Lower leg skin (tissue), 4 donors: Measurements from ENCODE around the gene COL18A1. TPM values are rescaled to one million over a fixed set of nuclear protein-coding genes. Genes with fewer than 3 reads are reported as not detected.

Experiments
- DNase-seq, 2 donors: peaks; one replicate each; pipeline ENCODE4 v3.0.0-alpha.2; 2019; ENCODE audit warnings: low spot score in 2 of 2
- H3K4me3 ChIP-seq: fragments of 200-600 bp; sonication (generic); 2 replicates; pipeline ENCODE4 v1.5.1; 2017; ENCODE audit warnings: mild to moderate bottlenecking, low read depth; ENCODE audit not compliant: poor library complexity, severe bottlenecking
- CTCF ChIP-seq, 3 donors: fragments of 450-650 bp; IDR thresholded peaks; one replicate each; pipeline ENCODE4 v1.5.1; 2016; ENCODE audit warnings: antibody characterized with exemption in 3 of 3, mild to moderate bottlenecking in 3 of 3, moderate library complexity in 2 of 3
- POLR2A ChIP-seq, 2 donors: fragments of 450-650 bp; IDR thresholded peaks; one replicate each; pipeline ENCODE4 v1.6.1; 2016 to 2017; ENCODE audit warnings: antibody characterized with exemption in 2 of 2, mild to moderate bottlenecking in 1 of 2, moderate library complexity in 1 of 2
- WGBS, 2 donors: methylation state at CpG; one replicate each; pipeline ENCODE4 v1.1.5; 2018; 5-methylcytosine and 5-hydroxymethylcytosine counted together
- intact Hi-C: fragments of 100-400 bp; cut with DNase I; formaldehyde crosslinking; loops from one replicate; pipeline ENCODE4 v1.15.0; 2023; ENCODE audit warnings: low total_unique reads
- total RNA-seq, 4 donors: library from RNA; depleted of rRNA; stranded (reverse); fragments of >200 nt; gene quantifications; one replicate each; pipeline ENCODE4 v1.1.0, GENCODE V29; 2016

COL18A1 gene
- total RNA-seq, 4 donors from 2014 or later: 63.3 to 126 (median 85.9) TPM

- WGBS, 2 donors: 91% methylated on average over 27 to 30 of the region's 33 CpGs
- TF ChIP-seq CTCF (IDR thresholded peaks at IDR 0.05) (no peak), POLR2A (IDR thresholded peaks at IDR 0.05) (no peak)
- DNase-seq: no peak
- H3K4me3 ChIP-seq: no peak overlapping the region
- intact Hi-C loops: no loop called here
Observed at GRCh38 chr21:45481977-45482898, 77.3 kb downstream of the COL18A1 start.

- no peak for DNase-seq
- intact Hi-C loops: no loop called here
- 74 to 88% methylated on average over 30 to 40 of the region's 40 CpGs for WGBS, 2 donors
- no peak overlapping the region for H3K4me3 ChIP-seq
- no peak for TF ChIP-seq CTCF (IDR thresholded peaks at IDR 0.05)
- TF ChIP-seq POLR2A (IDR thresholded peaks at IDR 0.05): no peak
Observed at GRCh38 chr21:45482899-45483821, 78.2 kb downstream of the COL18A1 start.

- no peak for DNase-seq
- no peak overlapping the region for H3K4me3 ChIP-seq
- intact Hi-C loops: no loop called here
- TF ChIP-seq CTCF (IDR thresholded peaks at IDR 0.05) (no peak), POLR2A (IDR thresholded peaks at IDR 0.05) (no peak)
- 95% methylated on average over 6 of the region's 6 CpGs for WGBS, 2 donors
Observed at GRCh38 chr21:45484318-45484717, 79.4 kb downstream of the COL18A1 start.

GRCh38 chr21:45485686-45486442 lies 80.9 kb downstream of the COL18A1 start:
- intact Hi-C loops: no loop called here
- no peak for TF ChIP-seq POLR2A (IDR thresholded peaks at IDR 0.05)
- TF ChIP-seq CTCF (IDR thresholded peaks at IDR 0.05): no peak
- 92 to 93% methylated on average over 25 of the region's 25 CpGs for WGBS, 2 donors
- no peak overlapping the region for H3K4me3 ChIP-seq
- no peak for DNase-seq

GRCh38 chr21:45486443-45487160 lies 81.6 kb downstream of the COL18A1 start:
- TF ChIP-seq POLR2A (IDR thresholded peaks at IDR 0.05) (no peak), CTCF (IDR thresholded peaks at IDR 0.05) (no peak)
- no peak for DNase-seq
- intact Hi-C loops: no loop called here
- 85 to 92% methylated on average over 17 to 19 of the region's 29 CpGs for WGBS, 2 donors
- H3K4me3 ChIP-seq: no peak overlapping the region
